NCI-H2081 (cell line): ENCODE measurements around the gene CDH8.
A peak's percentile ranks its signal among the peaks of the same experiment; 100 is the strongest.

ENCODE experiments used
- DNase-seq, 2 experiments: peaks; one replicate each; lab custom pipeline; 2025; lab: John Stamatoyannopoulos, UW

Gene CDH8, protein sequence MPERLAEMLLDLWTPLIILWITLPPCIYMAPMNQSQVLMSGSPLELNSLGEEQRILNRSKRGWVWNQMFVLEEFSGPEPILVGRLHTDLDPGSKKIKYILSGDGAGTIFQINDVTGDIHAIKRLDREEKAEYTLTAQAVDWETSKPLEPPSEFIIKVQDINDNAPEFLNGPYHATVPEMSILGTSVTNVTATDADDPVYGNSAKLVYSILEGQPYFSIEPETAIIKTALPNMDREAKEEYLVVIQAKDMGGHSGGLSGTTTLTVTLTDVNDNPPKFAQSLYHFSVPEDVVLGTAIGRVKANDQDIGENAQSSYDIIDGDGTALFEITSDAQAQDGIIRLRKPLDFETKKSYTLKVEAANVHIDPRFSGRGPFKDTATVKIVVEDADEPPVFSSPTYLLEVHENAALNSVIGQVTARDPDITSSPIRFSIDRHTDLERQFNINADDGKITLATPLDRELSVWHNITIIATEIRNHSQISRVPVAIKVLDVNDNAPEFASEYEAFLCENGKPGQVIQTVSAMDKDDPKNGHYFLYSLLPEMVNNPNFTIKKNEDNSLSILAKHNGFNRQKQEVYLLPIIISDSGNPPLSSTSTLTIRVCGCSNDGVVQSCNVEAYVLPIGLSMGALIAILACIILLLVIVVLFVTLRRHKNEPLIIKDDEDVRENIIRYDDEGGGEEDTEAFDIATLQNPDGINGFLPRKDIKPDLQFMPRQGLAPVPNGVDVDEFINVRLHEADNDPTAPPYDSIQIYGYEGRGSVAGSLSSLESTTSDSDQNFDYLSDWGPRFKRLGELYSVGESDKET

DNA sequence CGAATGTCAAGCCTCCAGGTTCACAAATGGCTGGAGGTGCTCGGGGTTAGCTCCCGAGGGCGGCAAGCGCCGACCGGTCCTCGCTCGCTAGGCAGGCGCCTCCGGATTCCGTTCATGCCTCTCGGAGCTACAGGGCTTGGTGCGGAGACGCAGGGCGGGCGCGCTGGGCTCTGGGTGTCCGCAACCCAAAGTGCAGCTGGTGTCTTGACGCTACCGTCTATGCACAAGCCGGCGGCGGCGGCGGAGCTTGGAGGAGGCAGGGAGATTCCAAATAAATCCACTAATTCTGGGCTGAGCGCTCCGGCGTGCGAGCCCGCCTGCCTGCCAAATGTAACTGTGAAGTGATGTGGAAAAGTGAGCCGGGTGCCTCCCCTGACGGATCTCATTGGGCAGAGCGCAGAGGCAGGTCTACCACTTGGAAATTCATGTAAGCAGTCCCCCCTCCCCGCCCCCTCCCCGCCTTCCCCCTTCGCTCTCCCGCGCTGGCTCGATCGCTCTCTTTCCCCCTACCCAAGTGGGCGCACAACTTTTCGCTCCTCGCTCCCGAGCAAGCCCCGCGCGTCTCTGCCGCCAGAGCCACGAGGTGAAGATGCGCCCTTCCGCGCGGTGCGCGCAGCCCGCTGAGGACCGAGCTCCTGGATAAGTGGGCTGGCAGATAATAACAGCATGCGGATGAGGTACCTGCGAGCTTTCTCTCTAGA lies at the start of gene CDH8:
CDH8 (minus strand) TSS at position 338 of the 701 bp plus-strand sequence. CDS start 15,035 bp downstream, outside the sequence.
- peak; percentile 59 to 79 for DNase-seq

DNA sequence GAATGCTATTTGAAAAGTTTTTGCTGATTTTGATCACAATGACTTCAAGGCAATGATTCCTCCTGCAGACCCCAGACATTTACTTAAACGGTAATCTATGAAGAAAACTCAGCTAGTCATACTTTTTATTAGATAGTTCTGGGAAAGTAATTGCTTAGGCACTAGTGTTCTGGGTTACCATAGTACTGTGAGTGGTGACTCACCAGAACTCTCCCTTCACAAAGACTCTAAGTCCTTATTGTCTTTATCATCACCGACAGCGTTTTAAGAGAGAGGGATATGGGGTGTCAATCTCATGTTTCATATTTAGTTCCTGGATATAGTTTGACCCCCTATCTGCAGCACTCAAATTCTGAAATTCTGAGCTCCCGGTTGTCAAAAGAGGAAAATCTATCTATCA lies 43.0 kb upstream of the CDH8 start:
- no peak for DNase-seq

DNA sequence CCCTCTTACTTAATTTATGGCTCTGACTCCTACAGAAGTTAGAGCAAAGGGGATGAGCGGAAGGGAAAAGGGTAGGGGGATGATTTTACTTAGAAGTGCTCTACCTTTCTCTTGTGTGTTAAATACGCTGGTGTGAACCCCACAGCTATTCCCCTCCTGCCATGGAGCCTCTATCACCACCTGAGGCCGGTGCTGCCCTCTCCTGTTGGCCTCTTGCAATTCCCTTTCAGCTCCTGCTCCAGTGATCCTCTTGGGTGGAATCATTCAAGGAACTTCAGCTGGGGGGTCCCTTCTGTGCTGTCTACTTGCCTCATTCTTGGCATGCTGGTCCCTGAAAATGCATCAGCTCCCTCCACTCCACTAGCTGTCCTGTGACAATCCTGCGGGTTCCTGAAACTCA lies 41.8 kb upstream of the CDH8 start:
- DNase-seq, result peak; percentile 23 to 28

DNA sequence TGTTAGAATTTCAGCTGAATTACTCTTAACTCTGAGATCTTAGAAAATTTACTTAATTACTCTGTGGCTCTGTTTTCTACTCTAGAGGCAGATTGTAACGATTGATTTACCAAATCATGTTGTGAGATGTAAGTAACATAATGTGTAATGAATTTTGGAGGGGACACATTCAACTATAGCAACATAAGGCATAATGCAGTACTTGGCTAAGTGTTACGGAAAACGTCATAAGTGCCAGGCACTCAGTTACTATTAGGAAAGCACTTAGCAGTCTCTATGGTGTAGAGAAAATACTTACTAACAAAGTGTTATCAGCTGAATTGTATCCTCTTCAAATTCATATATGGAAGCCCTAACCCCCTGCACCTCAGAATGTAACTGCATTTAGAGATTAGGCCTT lies 40.6 kb upstream of the CDH8 start:
- no peak for DNase-seq

DNA sequence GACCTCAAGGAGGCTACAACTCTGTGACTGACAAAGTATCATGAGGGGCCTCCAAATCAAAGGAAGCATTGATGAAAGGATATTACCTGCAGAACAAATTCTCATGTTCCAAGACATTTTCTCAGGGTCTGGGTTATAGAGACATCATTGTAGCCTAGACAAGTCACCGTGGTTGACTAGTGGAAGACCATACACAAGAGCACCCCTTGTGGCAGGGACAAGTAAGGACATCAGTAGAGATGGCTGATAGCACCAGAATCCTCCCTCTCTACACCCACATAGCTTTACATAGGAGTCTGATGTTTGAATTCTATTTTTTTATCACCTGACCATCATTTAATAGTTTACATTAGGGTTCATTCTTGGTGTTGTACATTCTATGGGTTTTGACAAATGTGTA lies 32.5 kb upstream of the CDH8 start:
- no peak for DNase-seq

DNA sequence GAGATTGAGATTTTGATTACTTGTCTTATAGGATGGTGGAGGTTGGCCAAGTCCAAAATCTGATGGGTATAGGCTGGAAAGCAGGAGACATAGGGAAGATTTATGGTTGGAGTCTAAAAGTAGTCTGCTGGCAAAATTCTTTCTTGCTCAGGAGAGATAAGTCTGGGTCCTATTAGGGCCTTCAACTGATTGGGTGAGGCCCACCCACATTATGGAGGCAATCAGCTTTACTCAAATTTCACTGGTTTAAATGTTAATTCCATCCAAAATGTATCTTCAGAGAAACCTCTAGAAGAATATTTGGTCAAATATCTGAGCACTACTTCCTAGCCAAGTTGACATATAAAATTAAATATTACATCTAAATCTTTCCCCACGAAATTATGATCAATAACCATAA lies 31.7 kb upstream of the CDH8 start:
- no peak for DNase-seq

DNA sequence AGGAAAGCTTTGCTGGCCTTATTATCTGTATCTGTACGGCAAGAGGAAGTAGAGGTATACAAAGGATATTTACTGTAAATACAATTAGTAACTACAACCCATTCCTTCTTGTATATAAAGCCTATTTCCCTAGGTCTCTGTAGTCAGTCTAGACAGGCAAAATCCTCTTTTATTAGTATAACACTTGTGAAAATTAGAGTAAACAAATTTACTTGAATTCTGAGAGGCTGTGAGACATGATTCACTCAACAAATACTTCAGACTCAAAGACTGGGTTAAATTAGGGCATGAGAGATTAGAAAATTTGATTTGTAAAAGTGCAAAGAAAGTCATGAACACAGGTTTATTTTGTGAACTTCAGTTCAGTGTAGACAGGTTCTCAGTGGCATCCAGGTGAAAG lies 30.9 kb upstream of the CDH8 start:
- no peak for DNase-seq

DNA sequence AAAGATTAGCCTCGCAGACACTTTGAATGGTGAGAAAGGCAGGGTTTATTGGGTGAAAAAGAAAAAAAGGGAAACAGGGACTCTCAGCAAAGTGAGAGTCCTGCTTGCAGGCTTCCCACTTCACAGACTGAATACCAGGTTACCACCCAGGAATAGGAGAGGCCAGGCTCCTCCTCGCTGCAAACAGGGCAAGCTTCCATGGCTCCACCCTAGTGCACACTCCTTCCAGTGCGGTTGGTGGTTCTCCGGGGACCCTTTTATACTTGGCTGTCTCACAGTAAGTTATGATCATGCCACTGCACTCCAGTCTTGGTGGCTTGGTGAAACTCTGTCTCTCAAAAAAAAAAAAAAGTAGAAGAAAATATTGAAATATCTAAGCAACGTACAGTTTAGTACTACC lies 30.5 kb upstream of the CDH8 start:
- no peak for DNase-seq

DNA sequence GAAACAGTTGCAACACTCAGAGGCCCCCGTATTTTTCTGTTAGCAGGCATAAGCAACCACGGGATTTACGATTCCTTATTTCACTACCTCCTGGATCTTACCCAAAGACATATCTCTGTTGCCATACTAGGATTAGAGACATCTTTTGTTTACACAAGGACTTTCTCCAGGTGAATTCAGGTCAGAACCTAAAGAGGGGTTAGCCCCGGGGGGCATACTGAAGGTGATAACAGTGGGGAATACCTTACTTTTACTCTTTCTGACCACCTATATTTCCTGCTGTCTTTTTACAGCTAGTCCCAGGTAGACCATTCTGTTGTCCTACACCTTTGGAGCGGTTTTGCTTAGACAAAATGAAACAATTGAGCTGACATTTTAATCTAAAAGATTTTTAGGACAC lies 27.9 kb upstream of the CDH8 start:
- no peak for DNase-seq

DNA sequence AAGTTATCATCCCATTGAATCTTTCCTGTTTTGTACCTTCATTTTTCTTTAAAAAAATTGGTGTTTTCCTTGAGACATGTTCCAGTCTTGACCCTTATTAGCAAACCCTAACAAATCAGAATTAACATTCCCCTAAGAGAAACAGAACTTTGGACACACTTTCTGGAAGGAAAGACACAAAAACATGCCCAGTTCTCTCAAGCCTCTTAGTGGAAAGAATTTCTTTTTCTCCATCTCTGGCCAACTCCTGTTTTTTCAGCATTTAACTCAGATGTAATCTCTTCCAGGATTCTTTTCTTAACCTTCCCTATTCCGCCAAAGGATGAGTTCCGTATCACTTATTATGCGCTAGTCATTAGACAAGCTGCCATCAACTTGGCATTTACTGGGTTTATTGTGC lies 23.9 kb upstream of the CDH8 start:
- DNase-seq, result no peak

DNA sequence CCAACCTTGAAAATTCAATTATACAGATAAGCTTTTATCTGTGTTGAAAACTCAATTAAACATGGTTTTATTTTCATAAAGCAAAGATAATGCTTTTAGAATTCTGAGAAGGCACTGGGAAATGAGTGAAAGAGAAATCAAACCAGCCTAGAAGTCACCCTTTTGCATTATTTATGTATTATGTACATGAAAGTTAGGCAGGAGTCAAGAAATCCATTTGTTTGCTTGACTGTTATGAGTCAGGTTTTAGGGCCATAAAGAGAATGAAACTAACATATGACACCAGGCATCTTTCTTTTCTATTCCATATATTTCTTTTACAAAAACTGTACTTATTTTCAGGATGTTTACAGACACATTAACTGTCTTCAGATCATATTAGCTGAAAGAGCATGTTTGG lies 23.3 kb upstream of the CDH8 start:
- no peak for DNase-seq

DNA sequence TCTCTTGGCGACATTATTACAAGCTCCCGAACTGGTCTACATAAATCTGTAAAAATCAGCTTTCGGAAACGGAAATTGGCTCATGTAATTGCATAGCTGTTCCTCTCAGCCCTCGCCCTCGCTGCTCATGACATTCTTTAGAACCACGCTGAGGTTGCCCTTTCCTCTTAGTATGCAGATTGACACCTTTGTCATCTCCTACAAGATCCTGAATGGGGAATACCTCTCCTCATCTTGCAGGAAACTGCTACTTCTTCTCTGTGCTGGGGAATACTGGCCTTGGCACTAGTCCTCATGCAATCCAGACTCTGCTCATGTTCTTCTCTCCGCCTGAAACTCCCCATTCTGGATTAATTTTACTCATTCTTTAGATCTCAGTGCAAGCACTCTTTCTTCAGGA lies 22.2 kb upstream of the CDH8 start:
- no peak for DNase-seq

DNA sequence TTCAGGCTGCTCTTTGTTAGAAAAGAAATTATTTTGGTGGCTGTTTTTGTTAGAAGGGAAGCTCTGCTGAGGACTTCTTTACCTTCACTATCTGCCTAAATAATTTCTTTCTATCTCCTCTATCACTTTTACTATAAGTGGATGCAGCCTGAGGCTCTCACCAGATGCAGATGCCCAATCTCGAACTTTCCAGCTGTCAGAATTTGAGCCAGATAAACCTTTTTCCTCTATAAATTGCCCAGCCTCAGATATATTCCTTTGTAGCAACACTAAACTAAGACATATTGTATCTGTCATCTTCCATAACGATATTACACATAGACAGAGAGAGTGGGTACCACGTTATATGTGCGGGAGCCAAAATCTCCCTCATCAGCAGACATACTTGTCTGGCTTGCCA lies 15.7 kb upstream of the CDH8 start:
- DNase-seq, result no peak

DNA sequence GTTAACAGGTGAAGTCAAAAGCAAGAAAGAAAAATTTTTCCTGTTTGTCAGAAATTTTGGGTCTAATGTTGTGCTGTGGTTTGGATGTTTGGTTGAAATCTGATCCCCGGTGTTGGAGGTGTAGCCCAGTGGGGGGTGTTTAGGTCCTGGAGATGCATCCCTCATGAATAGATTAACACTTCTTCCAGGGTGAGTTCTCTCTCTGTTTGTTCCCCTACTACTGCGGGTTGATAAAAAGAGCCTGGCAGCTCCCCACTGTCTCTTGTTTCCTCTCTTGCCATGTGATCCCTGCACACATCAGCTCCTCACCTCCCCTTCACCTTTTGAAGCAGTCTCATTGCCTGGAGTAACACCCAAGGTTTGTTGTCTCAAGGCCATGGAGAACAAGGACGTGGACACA lies 14.6 kb upstream of the CDH8 start:
- no peak for DNase-seq

DNA sequence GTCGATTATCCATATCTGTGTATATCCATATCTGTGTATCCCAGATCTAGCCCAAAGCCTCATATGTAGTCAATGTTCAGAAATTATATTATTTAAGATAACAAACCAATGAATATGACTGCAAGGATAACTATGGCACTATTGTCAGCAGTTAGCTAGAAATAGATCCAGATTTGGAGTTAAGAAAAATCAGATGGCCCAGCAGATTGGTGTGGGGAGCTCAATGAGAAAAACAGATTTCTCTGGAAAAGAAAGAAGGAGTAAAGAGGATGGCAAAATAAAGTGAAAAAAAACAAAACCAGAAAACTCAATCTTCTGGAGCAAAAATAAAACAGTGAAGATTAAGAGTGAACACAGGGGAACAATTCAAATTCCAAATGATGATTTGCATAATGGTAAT lies 10.6 kb upstream of the CDH8 start:
- DNase-seq, result no peak

DNA sequence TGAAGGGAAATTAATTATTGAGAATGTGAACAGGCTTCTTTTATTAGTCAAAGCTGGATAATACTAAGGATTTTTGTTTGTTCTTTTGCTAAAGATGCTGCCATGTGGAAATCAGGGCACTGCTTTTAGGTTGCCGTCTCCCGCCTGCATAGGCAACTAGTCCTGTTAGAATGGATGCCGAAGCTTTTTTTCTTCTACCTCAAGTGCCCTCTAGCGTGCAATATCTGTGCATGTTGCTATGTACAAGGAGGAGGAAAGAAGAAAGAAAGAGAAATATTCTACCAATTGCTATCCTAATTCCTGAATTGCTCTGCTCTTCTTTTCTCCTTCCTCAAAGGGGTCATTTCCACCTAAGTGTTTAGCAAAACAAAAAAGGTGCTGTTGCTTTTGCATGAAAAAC lies 5.2 kb upstream of the CDH8 start:
- DNase-seq, result peak; percentile 47 to 74

DNA sequence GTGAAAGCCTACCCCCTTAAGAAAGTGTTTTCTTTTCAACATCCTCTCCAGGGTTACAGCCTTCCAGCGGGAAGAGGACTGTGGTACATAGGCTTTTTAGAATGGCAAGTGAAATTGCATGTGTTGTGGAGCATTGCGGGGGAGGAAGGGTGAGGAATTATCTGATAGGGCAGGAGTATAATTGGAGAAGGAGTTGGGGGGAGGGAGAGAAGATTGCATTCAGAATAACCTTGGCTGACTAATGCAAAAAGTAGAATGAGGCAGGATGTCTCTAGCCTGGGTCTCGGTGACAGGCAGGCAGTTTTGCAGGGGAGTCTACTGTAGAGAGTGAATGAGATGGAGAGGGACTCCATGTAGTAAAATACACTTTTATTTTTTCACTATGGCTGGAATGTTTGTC lies 2.4 kb upstream of the CDH8 start:
- no peak for DNase-seq

DNA sequence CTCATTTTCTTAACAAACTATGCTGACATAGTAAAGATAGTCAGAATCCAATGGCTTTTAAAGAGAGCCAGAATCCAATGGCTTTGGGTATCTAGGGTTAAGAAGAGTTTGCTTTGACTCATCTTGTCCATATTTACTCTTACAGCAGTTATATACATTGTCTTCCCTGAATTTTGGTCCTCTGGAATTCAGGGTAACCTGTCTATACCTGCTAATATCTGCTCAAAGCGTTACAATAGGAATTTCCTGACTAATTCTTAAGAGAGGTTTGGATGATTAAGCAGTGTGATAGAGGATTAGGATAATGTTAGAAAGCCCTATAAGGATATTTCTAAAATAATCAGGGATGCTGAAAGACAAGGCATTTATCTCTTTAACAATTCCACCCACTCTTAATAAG lies 2.0 kb upstream of the CDH8 start:
- DNase-seq, result no peak

DNA sequence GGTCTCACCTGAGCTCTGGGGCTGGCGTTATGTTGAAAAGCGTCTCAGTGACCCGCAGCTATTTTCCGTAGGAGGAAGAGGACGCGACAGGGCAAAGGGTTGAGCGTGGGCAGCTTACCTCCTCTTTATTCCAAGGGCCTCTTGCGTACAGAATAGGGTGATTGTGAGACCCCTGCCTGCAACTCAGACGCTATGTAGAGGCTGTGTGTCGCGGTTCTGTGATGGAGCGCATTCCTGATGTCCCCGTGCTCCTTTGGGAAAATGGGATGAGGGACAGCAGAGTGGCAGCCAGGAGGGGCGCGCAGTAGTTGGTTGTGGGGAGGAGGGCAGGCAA lies 531 bp upstream of the CDH8 start:
- DNase-seq, result no peak

DNA sequence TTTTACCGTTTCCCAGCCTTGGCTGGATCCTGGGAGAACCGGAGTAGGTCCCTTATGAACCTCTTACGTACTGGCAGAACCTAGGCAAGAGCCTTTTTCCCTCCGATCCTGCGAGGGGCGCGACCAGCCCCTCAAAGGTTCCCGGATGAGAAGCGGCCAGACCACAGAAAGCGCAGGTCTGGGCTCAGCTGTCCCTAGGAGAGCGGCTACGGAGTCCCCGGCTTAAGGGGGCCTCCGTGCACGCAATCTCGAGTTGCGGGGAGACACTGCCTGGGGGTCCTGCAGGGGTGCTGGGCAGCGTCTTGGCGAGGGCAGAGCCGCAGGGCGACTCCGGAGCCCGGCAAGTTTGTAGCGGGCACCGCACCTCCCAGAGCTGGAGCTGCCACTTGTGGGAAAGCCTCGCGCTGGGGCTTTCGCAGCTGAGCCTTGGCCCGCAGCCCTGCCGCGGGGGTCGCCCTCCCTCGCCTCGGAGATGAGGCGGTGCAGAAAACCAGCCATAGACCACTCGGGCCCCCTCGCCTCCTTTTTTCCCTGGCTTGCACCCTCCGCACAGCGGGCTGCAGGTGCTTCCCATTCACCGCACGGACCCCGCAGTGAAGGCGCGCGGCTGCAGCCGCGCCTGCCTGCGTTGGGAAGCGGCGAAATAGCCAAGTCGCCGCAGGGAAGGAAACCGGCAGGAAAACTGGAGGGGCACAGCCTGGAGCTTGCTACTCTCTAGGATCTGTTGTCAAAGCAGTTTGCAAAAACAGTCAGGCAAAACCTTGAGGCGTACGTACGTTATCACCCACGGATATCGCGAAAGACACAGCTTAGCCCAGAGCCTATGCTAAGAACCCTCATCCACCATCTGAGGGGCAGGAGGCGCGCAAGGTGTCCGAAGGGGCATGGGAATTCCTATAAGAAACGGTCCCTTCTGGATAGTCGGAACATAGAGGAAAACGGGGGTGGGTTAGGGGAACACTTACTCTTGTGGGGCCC lies 834 bp downstream of the CDH8 start:
- DNase-seq, result peak in 1 of 2 experiments; percentile 26

DNA sequence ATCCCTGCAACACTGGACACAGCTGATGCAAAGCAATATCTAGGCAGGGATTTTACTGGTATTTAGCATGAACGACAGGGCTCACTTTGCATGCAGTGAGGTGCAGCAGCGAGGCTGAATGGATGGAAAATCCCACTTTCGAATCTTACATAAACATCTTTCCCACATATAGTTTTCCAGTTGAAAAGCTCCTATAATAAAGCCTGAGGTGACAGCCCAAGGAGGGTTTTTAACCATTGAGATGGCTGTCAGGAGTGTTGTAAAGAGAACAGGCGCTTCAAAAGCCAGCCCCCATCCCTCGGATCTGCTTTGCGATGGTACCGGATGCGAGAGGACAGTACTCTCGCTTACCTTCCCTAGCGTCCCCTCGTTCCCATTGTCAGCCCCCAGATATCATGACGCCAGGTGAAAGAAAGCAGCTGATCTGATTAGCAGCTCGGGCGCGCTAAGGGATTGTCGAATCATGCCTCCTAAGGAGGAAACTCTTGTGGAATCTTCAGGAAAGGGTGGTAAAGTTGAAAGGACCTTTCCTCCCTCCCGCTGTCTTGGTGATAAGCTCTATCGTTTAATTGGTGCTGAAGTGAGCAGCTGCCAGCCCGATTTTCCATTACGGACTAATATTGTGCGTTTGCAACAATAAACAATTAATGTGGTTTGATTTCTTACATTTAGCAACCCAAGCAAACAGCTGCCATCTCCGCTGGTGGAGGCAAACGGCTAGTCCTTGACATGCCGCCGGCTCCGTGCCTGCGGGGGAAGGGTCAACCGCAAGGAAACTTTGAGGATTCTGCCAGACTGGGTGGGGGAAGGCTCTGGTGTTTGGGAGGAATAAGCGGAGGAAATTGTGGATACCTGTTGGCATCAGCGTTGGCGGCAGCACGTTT lies 1.8 kb downstream of the CDH8 start:
- DNase-seq, result peak in 1 of 2 experiments; percentile 34
